ENCODE measurements around the gene GALNT1. TPM values are rescaled to one million over a fixed set of nuclear protein-coding genes. Genes with fewer than 3 reads are reported as not detected.

Gene GALNT1
- total and polyA plus RNA-seq, 9 of the 15 experiments (the other 6 are each of a cell fraction or from before 2014, with no cell fraction given), result 14.4 to 54.1 (median 36.6) TPM

- no peak for TF ChIP-seq CUX1 (CRISPR knock-in tag; IDR thresholded peaks at IDR 0.05)
- TF ChIP-seq RBM22 (IDR thresholded peaks at IDR 0.05; ENCODE audit: low read depth, low read length, poor library complexity, severe bottlenecking), result no peak
- TF ChIP-seq E2F3 (CRISPR knock-in tag; IDR thresholded peaks at IDR 0.05), result peak; percentile 83
- peak; percentile 47; the same call in 1 of the 2 replicates for TF ChIP-seq ATF7 (IDR thresholded peaks at IDR 0.05)
- TF ChIP-seq ZNF143 (CRISPR knock-in tag; IDR thresholded peaks at IDR 0.05), result no peak
- peak; percentile 67 for TF ChIP-seq CXXC5 (CRISPR knock-in tag; IDR thresholded peaks at IDR 0.05)
- no peak for TF ChIP-seq MCM7 (IDR thresholded peaks at IDR 0.05)
- TF ChIP-seq ZNF592 (IDR thresholded peaks at IDR 0.05), result peak; percentile 36; the same call in 1 of the 2 replicates
- TF ChIP-seq MXD1 (CRISPR knock-in tag; IDR thresholded peaks at IDR 0.05; ENCODE audit: borderline replicate concordance, poor library complexity, severe bottlenecking), result no peak
- no peak for TF ChIP-seq BRCA1 (IDR thresholded peaks at IDR 0.05)
- TF ChIP-seq BRCA1 (CRISPR knock-in tag; IDR thresholded peaks at IDR 0.05), result no peak
- no peak for TF ChIP-seq TCF15 (CRISPR knock-in tag; IDR thresholded peaks at IDR 0.05)
- TF ChIP-seq HDAC3 (IDR thresholded peaks at IDR 0.05; ENCODE audit: borderline replicate concordance, partially characterized antibody), result no peak
- no peak for TF ChIP-seq NCOA1 (IDR thresholded peaks at IDR 0.05; ENCODE audit: low read depth)
- no peak for TF ChIP-seq U2AF2 (optimal IDR thresholded peaks at IDR 0.05; ENCODE audit: low read depth, low read length)
- TF ChIP-seq PHF8 (IDR thresholded peaks at IDR 0.05; ENCODE audit: borderline replicate concordance, low read length), result peak; percentile 60; the same call in 1 of the 2 replicates
- TF ChIP-seq SAP30 (IDR thresholded peaks at IDR 0.05; ENCODE audit: borderline replicate concordance, insufficient read depth, low read depth, low read length, poor library complexity, severe bottlenecking), result no peak
These were observed 620 bp upstream of the GALNT1 start (continued) for GRCh38 chr18:35580701-35581539.

Data from K562 (cell line).